Natural killer cell (primary cell): Measurements from ENCODE around the gene PCLO. TPM values are rescaled to one million over a fixed set of nuclear protein-coding genes. Genes with fewer than 3 reads are reported as not detected.

Experiments
- ATAC-seq, 3 donors: fragments of 150-1000 bp in 2 of 3; fragments of 200-7000 bp in 1 of 3; cut with Tn5 transposase; 1 replicate in 1 of 3; 2 replicates in 2 of 3; pipeline ENCODE4 v1.10.0; 2021; ENCODE audit warnings: mild to moderate bottlenecking in 2 of 3, moderate library complexity in 2 of 3
- DNase-seq, 2 donors: peaks; one replicate each; pipeline versions ENCODE4 v3.0.0 to v3.0.0-alpha.2; 2013 to 2021; ENCODE audit warnings: mixed read lengths in 1 of 2
- H3K27ac ChIP-seq: one replicate; pipeline ENCODE4 v1.5.1; 2013; ENCODE audit warnings: mild to moderate bottlenecking, low read length
- H3K27me3 ChIP-seq: one replicate; pipeline ENCODE4 v1.6.1; 2013; ENCODE audit warnings: low read length; ENCODE audit not compliant: control insufficient read depth, insufficient read depth
- H3K36me3 ChIP-seq: one replicate; pipeline ENCODE4 v1.6.1; 2013; ENCODE audit warnings: low read length; ENCODE audit not compliant: control insufficient read depth, insufficient read depth
- H3K4me1 ChIP-seq: one replicate; pipeline ENCODE4 v1.6.1; 2013; ENCODE audit warnings: low read length; ENCODE audit not compliant: control insufficient read depth, insufficient read depth
- H3K4me3 ChIP-seq: one replicate; pipeline ENCODE4 v1.5.1; 2013; ENCODE audit warnings: low read length
- H3K9me3 ChIP-seq: one replicate; pipeline ENCODE4 v1.6.1; 2013; ENCODE audit warnings: low read length; ENCODE audit not compliant: control insufficient read depth, insufficient read depth
- H3K27ac Mint-ChIP-seq, 2 donors: one replicate each; pipeline ENCODE4 v1.8.0; 2022; ENCODE audit warnings: mild to moderate bottlenecking in 2 of 2, mixed read lengths in 2 of 2, moderate library complexity in 1 of 2
- H3K27me3 Mint-ChIP-seq, 2 donors: one replicate each; pipeline ENCODE4 v1.8.0; 2022; ENCODE audit warnings: low read depth in 2 of 2, mixed read lengths in 2 of 2
- H3K36me3 Mint-ChIP-seq: one replicate; pipeline ENCODE4 v1.8.0; 2022; ENCODE audit warnings: mixed read lengths
- H3K4me1 Mint-ChIP-seq, 2 donors: one replicate each; pipeline ENCODE4 v1.8.0; 2022; ENCODE audit warnings: mixed read lengths in 2 of 2
- H3K4me3 Mint-ChIP-seq: one replicate; pipeline ENCODE4 v1.8.0; 2022; ENCODE audit warnings: mild to moderate bottlenecking, moderate library complexity, mixed read lengths
- H3K9me3 Mint-ChIP-seq, 2 donors: one replicate each; pipeline ENCODE4 v1.8.0; 2022; ENCODE audit warnings: mixed read lengths in 2 of 2
- WGBS: methylation state at CpG from one replicate; pipeline ENCODE4 v1.1.7; 2013; ENCODE audit warnings: missing lambda C conversion rate; ENCODE audit not compliant: insufficient coverage; 5-methylcytosine and 5-hydroxymethylcytosine counted together
- intact Hi-C: fragments of 100-400 bp; cut with micrococcal nuclease; formaldehyde crosslinking; loops from one replicate; pipeline ENCODE4 v1.14.2; 2022
- total RNA-seq, 4 donors: library from RNA; stranded (reverse); fragments of 120-200 nt in 1 of 4; gene quantifications; one replicate each; pipeline versions ENCODE4 v1.2.3 to v1.2.4, GENCODE V29; 2013 to 2022
- TF ChIP-seq, protein P1 (sequence below): fragments of 200-600 bp; IDR thresholded peaks from one replicate; pipeline ENCODE4 v1.8.0; 2022; ENCODE audit warnings: antibody characterized with exemption

PCLO gene
- total RNA-seq, 3 donors from 2014 or later (not counting 1 experiment from before 2014, with no cell fraction given): not detected

DNA sequence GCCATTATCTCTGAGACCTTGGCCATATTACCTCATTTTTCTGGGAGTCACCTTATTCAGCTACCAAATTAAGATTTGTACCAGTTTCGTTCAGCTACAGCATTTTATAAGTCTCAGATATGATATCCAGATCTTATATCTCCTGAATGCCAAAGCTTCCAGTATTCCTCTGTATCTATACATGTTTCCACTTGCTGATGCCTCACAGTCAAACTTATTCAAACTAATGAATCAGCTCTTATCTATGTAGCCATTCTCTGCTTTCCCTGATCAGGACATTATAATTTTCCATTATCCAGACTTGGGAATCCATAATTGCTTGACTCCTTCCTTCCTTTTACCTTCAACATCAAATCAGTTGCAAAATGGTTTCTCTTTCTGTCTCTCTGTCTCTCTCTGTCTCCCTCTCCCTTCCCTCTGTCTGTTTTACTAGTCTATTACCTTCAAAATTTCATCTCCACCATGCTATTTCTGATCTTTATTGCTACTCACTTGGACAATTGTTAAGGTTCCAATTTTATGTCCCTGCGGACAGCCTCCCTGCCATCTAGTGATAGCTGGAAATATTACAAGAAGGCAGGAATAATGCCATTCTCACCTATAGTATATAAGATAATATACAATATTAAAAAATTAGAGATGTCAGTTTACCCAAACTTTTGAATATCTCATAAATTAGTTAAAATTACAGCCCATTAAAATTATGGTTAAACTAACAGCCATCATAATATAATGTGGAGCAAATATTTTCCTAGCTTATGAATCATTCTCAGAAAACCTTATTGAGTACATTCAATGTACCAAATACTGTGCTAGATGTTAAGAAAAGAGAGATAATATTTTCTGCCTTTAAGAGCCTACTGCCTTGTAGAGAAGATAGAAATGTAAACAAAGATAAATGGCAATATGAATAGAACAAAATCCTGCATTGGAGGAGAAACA, 89.8 kb downstream of the PCLO start:
- ATAC-seq (no peak), DNase-seq (no peak)
- Histone ChIP-seq H3K9me3 (no peaks in the 10 kb centered on the region), H3K27ac (no peak overlapping the region), H3K4me1 (no peaks in the 10 kb centered on the region), H3K36me3 (no peaks in the 10 kb centered on the region), H3K4me3 (no peak overlapping the region), H3K27me3 (no peaks in the 10 kb centered on the region)
- TF ChIP-seq, protein P1, sequence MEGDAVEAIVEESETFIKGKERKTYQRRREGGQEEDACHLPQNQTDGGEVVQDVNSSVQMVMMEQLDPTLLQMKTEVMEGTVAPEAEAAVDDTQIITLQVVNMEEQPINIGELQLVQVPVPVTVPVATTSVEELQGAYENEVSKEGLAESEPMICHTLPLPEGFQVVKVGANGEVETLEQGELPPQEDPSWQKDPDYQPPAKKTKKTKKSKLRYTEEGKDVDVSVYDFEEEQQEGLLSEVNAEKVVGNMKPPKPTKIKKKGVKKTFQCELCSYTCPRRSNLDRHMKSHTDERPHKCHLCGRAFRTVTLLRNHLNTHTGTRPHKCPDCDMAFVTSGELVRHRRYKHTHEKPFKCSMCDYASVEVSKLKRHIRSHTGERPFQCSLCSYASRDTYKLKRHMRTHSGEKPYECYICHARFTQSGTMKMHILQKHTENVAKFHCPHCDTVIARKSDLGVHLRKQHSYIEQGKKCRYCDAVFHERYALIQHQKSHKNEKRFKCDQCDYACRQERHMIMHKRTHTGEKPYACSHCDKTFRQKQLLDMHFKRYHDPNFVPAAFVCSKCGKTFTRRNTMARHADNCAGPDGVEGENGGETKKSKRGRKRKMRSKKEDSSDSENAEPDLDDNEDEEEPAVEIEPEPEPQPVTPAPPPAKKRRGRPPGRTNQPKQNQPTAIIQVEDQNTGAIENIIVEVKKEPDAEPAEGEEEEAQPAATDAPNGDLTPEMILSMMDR: no peak
- peaks cover 7% of the 10 kb centered on the region for H3K36me3 Mint-ChIP-seq
- intact Hi-C loops: no loop called here
- no peaks in the 10 kb centered on the region for H3K4me1 Mint-ChIP-seq
- H3K4me3 Mint-ChIP-seq: no peak overlapping the region
- 58% methylated on average over 1 of the region's 2 CpGs for WGBS
- H3K27me3 Mint-ChIP-seq: no peaks in the 10 kb centered on the region
- H3K9me3 Mint-ChIP-seq: peaks cover 13 to 17% of the 10 kb centered on the region in 2 donors
- no peak overlapping the region for H3K27ac Mint-ChIP-seq

DNA sequence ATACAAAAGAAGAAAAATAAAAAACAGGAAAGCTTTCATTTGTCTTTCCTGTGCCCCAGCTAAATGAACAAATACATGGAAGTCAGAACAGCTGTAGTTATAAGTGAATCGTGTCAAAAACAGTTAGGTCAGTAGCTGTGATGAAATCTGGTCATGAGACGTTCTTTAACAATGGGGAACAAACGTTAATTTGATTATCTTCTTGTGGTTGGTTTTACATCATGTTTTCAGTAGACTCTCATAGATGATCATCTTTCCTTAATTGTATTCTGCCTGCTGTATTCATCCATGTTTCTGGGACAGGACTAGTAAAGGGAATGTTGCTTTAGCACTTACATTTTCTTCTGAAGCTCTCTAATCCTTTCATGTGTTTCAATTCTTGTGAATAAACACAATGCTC, 97.0 kb downstream of the PCLO start:
- Mint-ChIP-seq H3K36me3 (no peaks in the 10 kb centered on the region), H3K4me3 (no peak overlapping the region), H3K9me3 (peaks cover 11 to 18% of the 10 kb centered on the region in 2 donors), H3K27me3 (no peaks in the 10 kb centered on the region), H3K27ac (no peak overlapping the region), H3K4me1 (no peaks in the 10 kb centered on the region)
- H3K9me3 ChIP-seq: no peaks in the 10 kb centered on the region
- no peak for ATAC-seq
- no peaks in the 10 kb centered on the region for H3K36me3 ChIP-seq
- intact Hi-C loops: no loop called here
- TF ChIP-seq, protein P1: no peak
- no peak overlapping the region for H3K4me3 ChIP-seq
- no peak overlapping the region for H3K27ac ChIP-seq
- H3K27me3 ChIP-seq: no peaks in the 10 kb centered on the region
- 50% methylated on average over 3 of the region's 3 CpGs for WGBS
- DNase-seq: no peak
- H3K4me1 ChIP-seq: no peaks in the 10 kb centered on the region

DNA sequence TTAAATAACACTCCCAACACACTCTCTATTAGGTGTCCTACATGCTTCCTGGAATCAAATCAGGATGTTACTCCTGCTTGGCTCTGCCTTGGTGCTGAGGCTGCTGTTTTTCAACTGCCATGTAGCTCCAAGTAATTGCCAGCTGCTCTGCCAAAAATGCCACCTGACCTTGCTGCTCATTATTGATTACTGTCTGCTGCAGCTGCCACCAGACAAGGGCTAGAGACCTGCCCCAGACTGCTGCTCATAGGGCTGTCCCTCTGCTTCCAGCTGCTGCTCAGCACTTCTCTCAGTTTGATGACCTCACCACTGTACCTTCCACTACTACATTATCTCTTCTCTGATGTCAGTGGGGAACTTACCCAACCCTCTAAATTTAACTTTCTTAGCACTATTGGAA, 102.5 kb downstream of the PCLO start:
- DNase-seq: no peak
- Mint-ChIP-seq H3K4me3 (no peak overlapping the region), H3K4me1 (no peaks in the 10 kb centered on the region), H3K27me3 (no peaks in the 10 kb centered on the region), H3K27ac (no peak overlapping the region), H3K9me3 (peaks cover 13 to 17% of the 10 kb centered on the region in 2 donors), H3K36me3 (no peaks in the 10 kb centered on the region)
- H3K27ac ChIP-seq: no peak overlapping the region
- TF ChIP-seq, protein P1: no peak
- no peaks in the 10 kb centered on the region for H3K27me3 ChIP-seq
- H3K36me3 ChIP-seq: no peaks in the 10 kb centered on the region
- H3K4me3 ChIP-seq: no peak overlapping the region
- no peaks in the 10 kb centered on the region for H3K4me1 ChIP-seq
- no peak for ATAC-seq
- H3K9me3 ChIP-seq: no peaks in the 10 kb centered on the region
- intact Hi-C loops: no loop called here
